ENCODE results near the gene PHF12. TPM values are rescaled to one million over a fixed set of nuclear protein-coding genes. Genes with fewer than 3 reads are reported as not detected.
"Not testable (repeated sequence)": the region's sequence is repeated elsewhere in the genome, so short reads cannot be mapped to it uniquely, and the experiment has no call there.

Gene PHF12
- total and polyA plus RNA-seq, 9 donors: 16.5 to 37.1 (median 32.5) TPM

DNA sequence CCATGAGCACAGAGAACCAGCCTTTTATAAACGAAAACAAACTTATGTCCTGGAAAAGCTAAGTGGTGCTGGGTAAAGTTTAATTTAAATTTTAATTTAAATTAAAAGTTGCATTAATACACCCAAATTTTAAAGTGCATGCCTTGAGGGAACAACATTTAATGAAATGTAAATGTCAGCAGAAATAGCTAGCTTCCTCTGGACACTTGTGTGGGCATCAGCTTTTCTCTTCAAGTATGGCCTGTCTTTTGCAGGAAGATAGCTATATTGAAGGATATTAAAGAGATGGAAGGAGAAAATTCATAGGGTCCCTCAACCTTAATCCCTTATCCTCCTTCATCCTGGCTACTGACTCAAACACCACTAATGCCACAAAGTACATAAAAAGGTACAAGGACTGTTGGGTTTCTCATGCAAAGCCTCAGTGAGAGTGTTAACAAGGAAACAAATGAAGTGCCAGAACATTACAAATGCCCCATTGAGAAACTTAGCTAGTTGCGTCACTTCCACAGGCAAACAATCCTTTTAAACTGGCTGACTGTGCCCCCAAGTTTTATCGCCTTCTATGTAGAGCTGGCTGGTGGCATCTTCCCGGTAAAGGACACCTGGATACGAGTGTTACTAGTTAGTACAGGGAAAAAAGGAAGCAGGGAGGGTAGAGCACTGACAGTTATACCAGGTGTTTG lies 14.1 kb downstream of the PHF12 start:
- Histone ChIP-seq H3K36me3 (ENCODE audit: control insufficient read depth, insufficient read depth, low read length) (peaks cover 2% of the 10 kb centered on the region), H3K27me3 (ENCODE audit: control insufficient read depth, insufficient read depth, low read length) (no peaks in the 10 kb centered on the region), H3K4me1 (ENCODE audit: control insufficient read depth, insufficient read depth, low read length) (peaks cover 8% of the 10 kb centered on the region), H3K4me3 (ENCODE audit: low read length) (no peak overlapping the region), H3K9me3 (replicated peaks; ENCODE audit: control insufficient read depth, low read depth, low read length) (no peaks in the 10 kb centered on the region), H3K27ac (ENCODE audit: low read length) (no peak overlapping the region)
- DNase-seq: no peak
- no CpG with 5 or more reads among the region's 5 CpGs for WGBS (ENCODE audit: insufficient coverage)

DNA sequence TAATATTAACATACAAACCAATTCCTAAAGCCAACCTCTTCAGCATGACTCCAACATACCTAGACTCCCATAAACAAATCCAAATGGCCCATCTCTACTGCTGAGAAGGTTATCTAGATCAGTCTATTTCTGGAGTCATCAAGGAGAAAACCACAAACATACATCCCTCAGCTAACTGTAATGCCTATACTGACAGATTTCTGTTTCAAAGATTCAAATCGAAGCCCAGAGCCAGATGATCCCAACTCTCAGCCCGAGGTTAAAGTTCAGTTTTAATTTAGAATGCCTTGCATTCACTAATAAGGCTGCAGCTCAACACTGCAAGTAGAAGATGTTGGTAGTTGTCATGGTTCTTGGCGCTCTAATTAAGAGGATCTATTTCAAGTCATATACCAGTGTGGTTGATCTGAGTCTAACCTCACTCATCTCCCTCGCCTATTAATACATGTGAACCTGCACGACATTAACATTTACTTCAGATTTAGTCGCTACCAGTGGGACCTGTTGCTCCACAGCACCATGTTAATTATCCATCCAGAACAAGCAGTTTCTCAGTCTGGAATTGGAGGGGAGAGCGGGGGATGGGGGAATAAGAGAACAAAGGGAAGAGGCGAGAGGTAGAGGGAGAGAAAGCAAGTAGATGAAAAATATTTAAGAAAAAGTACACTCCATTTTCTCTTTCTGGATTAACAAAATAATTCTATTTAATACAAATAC lies 15.4 kb downstream of the PHF12 start:
- Histone ChIP-seq H3K4me1 (ENCODE audit: control insufficient read depth, insufficient read depth, low read length) (peaks cover 8% of the 10 kb centered on the region), H3K27ac (ENCODE audit: low read length) (no peak overlapping the region)
- WGBS (ENCODE audit: insufficient coverage): no CpG with 5 or more reads among the region's 8 CpGs

GRCh38 chr17:28934508-28934907 lies 16.8 kb downstream of the PHF12 start:
- not testable (repeated sequence) for DNase-seq; H3K27ac ChIP-seq (ENCODE audit: low read length); H3K36me3 ChIP-seq (ENCODE audit: control insufficient read depth, insufficient read depth, low read length); H3K9me3 ChIP-seq (replicated peaks; ENCODE audit: control insufficient read depth, low read depth, low read length); H3K4me1 ChIP-seq (ENCODE audit: control insufficient read depth, insufficient read depth, low read length); H3K27me3 ChIP-seq (ENCODE audit: control insufficient read depth, insufficient read depth, low read length); H3K4me3 ChIP-seq (ENCODE audit: low read length)
- 95% methylated on average over 4 of the region's 8 CpGs for WGBS (ENCODE audit: insufficient coverage)

More for the DNA sequence above, 15.4 kb downstream of the PHF12 start:
- H3K27me3 ChIP-seq (ENCODE audit: control insufficient read depth, insufficient read depth, low read length): no peaks in the 10 kb centered on the region
- no peaks in the 10 kb centered on the region for H3K36me3 ChIP-seq (ENCODE audit: control insufficient read depth, insufficient read depth, low read length)
- H3K9me3 ChIP-seq (replicated peaks; ENCODE audit: control insufficient read depth, low read depth, low read length): no peaks in the 10 kb centered on the region
- DNase-seq: no peak
- no peak overlapping the region for H3K4me3 ChIP-seq (ENCODE audit: low read length)

GRCh38 chr17:28929787-28930186 lies 21.5 kb downstream of the PHF12 start:
- Histone ChIP-seq H3K9me3 (replicated peaks; ENCODE audit: control insufficient read depth, low read depth, low read length) (no peaks in the 10 kb centered on the region), H3K4me3 (ENCODE audit: low read length) (no peak overlapping the region), H3K4me1 (ENCODE audit: control insufficient read depth, insufficient read depth, low read length) (no peaks in the 10 kb centered on the region), H3K27me3 (ENCODE audit: control insufficient read depth, insufficient read depth, low read length) (no peaks in the 10 kb centered on the region), H3K27ac (ENCODE audit: low read length) (no peak overlapping the region), H3K36me3 (ENCODE audit: control insufficient read depth, insufficient read depth, low read length) (peaks cover 9% of the 10 kb centered on the region)
- DNase-seq: no peak
- WGBS (ENCODE audit: insufficient coverage): 90% methylated on average over 1 of the region's 2 CpGs

GRCh38 chr17:28928061-28928460 lies 23.3 kb downstream of the PHF12 start:
- no peaks in the 10 kb centered on the region for H3K9me3 ChIP-seq (replicated peaks; ENCODE audit: control insufficient read depth, low read depth, low read length)
- no peaks in the 10 kb centered on the region for H3K27me3 ChIP-seq (ENCODE audit: control insufficient read depth, insufficient read depth, low read length)
- DNase-seq: no peak
- H3K36me3 ChIP-seq (ENCODE audit: control insufficient read depth, insufficient read depth, low read length): peaks cover 16% of the 10 kb centered on the region
- 86% methylated on average over 1 of the region's 2 CpGs for whole genome bisulfite sequencing (ENCODE audit: insufficient coverage)
- H3K4me1 ChIP-seq (ENCODE audit: control insufficient read depth, insufficient read depth, low read length): no peaks in the 10 kb centered on the region
- H3K27ac ChIP-seq (ENCODE audit: low read length): no peak overlapping the region
- H3K4me3 ChIP-seq (ENCODE audit: low read length): no peak overlapping the region

DNA sequence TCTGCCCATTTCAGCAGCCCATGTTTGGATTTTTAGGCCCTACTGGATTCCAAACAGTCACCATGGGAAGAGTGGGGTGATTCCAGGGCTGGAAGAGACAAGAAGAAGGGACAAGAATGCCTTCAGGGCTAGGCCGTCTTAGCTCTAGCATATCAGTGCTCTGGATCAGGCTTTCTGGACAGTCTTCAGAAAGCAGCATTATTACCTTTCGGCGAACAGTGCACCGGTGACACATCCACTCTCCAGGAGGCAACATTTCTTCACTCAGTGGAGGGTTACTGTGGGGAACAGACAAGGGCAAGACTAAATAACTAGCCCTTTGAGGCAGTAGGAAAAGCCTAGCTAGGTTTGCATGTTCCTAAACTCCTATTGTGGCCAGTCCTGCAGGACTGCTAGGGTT lies 24.5 kb downstream of the PHF12 start:
- H3K27ac ChIP-seq (ENCODE audit: low read length): no peak overlapping the region
- H3K27me3 ChIP-seq (ENCODE audit: control insufficient read depth, insufficient read depth, low read length): no peaks in the 10 kb centered on the region
- WGBS (ENCODE audit: insufficient coverage): 88% methylated on average over 4 of the region's 4 CpGs
- H3K4me3 ChIP-seq (ENCODE audit: low read length): no peak overlapping the region
- no peaks in the 10 kb centered on the region for H3K4me1 ChIP-seq (ENCODE audit: control insufficient read depth, insufficient read depth, low read length)
- H3K9me3 ChIP-seq (replicated peaks; ENCODE audit: control insufficient read depth, low read depth, low read length): no peaks in the 10 kb centered on the region
- no peak for DNase-seq
- peaks cover 24% of the 10 kb centered on the region for H3K36me3 ChIP-seq (ENCODE audit: control insufficient read depth, insufficient read depth, low read length)

GRCh38 chr17:28926366-28926765 lies 25.0 kb downstream of the PHF12 start:
- Histone ChIP-seq H3K27me3 (ENCODE audit: control insufficient read depth, insufficient read depth, low read length) (no peaks in the 10 kb centered on the region), H3K4me1 (ENCODE audit: control insufficient read depth, insufficient read depth, low read length) (no peaks in the 10 kb centered on the region), H3K36me3 (ENCODE audit: control insufficient read depth, insufficient read depth, low read length) (peaks cover 28% of the 10 kb centered on the region), H3K27ac (ENCODE audit: low read length) (no peak overlapping the region), H3K4me3 (ENCODE audit: low read length) (no peak overlapping the region), H3K9me3 (replicated peaks; ENCODE audit: control insufficient read depth, low read depth, low read length) (no peaks in the 10 kb centered on the region)
- DNase-seq: no peak
- WGBS (ENCODE audit: insufficient coverage): no CpG with 5 or more reads among the region's 2 CpGs

- no peaks in the 10 kb centered on the region for H3K4me1 ChIP-seq (ENCODE audit: control insufficient read depth, insufficient read depth, low read length)
- H3K4me3 ChIP-seq (ENCODE audit: low read length): no peak overlapping the region
- peaks cover 32% of the 10 kb centered on the region for H3K36me3 ChIP-seq (ENCODE audit: control insufficient read depth, insufficient read depth, low read length)
- no peak for DNase-seq
- WGBS (ENCODE audit: insufficient coverage): no CpG with 5 or more reads among the region's 2 CpGs
- H3K27ac ChIP-seq (ENCODE audit: low read length): no peak overlapping the region
- H3K9me3 ChIP-seq (replicated peaks; ENCODE audit: control insufficient read depth, low read depth, low read length): no peaks in the 10 kb centered on the region
- H3K27me3 ChIP-seq (ENCODE audit: control insufficient read depth, insufficient read depth, low read length): no peaks in the 10 kb centered on the region
Observed at GRCh38 chr17:28925912-28926365, 25.4 kb downstream of the PHF12 start.

GRCh38 chr17:28920201-28920600 lies 31.1 kb downstream of the PHF12 start:
- Histone ChIP-seq H3K4me3 (ENCODE audit: low read length) (no peak overlapping the region), H3K4me1 (ENCODE audit: control insufficient read depth, insufficient read depth, low read length) (no peaks in the 10 kb centered on the region), H3K27me3 (ENCODE audit: control insufficient read depth, insufficient read depth, low read length) (no peaks in the 10 kb centered on the region), H3K36me3 (ENCODE audit: control insufficient read depth, insufficient read depth, low read length) (peaks cover 76% of the 10 kb centered on the region), H3K27ac (ENCODE audit: low read length) (no peak overlapping the region), H3K9me3 (replicated peaks; ENCODE audit: control insufficient read depth, low read depth, low read length) (no peaks in the 10 kb centered on the region)
- no peak for DNase-seq

- no peak for DNase-seq
- WGBS (ENCODE audit: insufficient coverage): no CpG with 5 or more reads among the region's 2 CpGs
- H3K36me3 ChIP-seq (ENCODE audit: control insufficient read depth, insufficient read depth, low read length): peaks cover 83% of the 10 kb centered on the region
- no peaks in the 10 kb centered on the region for H3K9me3 ChIP-seq (replicated peaks; ENCODE audit: control insufficient read depth, low read depth, low read length)
- no peak overlapping the region for H3K4me3 ChIP-seq (ENCODE audit: low read length)
- H3K27me3 ChIP-seq (ENCODE audit: control insufficient read depth, insufficient read depth, low read length): no peaks in the 10 kb centered on the region
- no peak overlapping the region for H3K27ac ChIP-seq (ENCODE audit: low read length)
- no peaks in the 10 kb centered on the region for H3K4me1 ChIP-seq (ENCODE audit: control insufficient read depth, insufficient read depth, low read length)
Observed at GRCh38 chr17:28918295-28918694, 33.0 kb downstream of the PHF12 start.
